Occipital lobe (tissue), 2 donors: ENCODE data around the gene BDNF. TPM values are rescaled to one million over a fixed set of nuclear protein-coding genes. Genes with fewer than 3 reads are reported as not detected.

Source experiments
- DNase-seq: peaks from one replicate; lab custom pipeline; 2025; lab: John Stamatoyannopoulos, UW
- total RNA-seq: library from RNA; depleted of rRNA; stranded (reverse); fragments of >200 nt; gene quantifications from one replicate; pipeline ENCODE4 v1.2.3, GENCODE V29; 2014

The BDNF gene
- total RNA-seq, 1 donor from 2014 or later: 0.78 TPM

GRCh38 chr11:27626938-27627586 is 73.2 kb downstream of the BDNF start:
- no peak for DNase-seq

DNA sequence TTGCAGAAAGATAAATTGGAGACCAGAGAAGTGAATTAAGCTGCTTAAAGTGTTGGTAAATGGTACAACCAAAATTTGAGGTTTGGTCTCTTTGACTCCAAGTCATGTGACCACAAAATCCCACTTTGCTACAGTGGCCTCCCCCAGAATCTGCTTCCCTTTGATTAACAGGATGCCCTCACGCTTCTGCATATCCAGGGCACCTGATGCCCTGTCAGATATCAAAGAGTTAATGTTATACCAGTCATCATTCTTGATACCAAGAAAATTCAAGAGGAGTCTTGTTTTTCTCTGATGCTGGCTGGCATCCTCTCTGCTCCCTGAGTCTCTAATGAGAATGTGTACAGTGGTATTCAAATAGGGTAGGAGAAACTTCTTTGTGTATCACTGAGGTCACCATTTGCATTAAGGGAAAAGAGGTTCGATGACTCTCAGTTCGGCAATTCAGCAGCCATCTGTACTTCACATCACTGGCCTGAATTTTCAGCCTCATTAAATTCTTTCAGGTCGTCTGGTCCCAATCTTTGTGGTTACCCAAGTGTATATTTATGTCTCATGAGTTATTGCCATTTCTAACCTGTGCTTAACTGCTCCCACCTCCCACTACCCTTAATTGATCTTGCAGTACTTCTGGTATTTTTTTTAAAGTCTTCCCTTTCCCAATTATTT is 73.9 kb downstream of the BDNF start:
- no peak for DNase-seq

GRCh38 chr11:27625347-27625912 is 74.8 kb downstream of the BDNF start:
- no peak for DNase-seq

DNA sequence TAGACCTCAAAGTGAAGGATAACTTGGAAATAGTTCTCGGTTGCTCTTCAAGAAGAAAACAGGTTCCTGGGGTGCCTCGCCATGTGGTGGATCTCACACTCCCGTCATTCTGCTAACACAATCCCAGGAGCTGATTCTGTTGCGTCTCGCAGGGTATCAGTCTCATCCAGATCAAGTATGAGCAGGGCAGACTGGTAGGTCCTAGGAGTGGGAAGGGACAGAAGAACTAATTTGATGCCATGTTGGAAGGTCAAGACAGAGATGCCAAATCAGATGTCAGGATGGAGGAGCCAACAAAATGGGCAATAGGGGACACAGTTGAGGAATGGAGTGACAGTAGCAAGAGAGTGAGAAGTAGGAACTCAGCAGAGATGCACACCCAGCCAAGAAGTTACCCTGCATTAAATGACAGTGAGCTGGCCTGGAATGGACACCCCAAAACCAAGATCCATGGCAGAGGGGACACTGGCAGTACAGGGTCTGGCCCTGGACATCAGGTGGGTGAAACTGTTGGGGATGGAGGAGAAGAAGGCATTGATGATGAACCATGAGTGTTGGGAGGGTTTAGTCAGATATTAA is 76.2 kb downstream of the BDNF start:
- no peak for DNase-seq

DNA sequence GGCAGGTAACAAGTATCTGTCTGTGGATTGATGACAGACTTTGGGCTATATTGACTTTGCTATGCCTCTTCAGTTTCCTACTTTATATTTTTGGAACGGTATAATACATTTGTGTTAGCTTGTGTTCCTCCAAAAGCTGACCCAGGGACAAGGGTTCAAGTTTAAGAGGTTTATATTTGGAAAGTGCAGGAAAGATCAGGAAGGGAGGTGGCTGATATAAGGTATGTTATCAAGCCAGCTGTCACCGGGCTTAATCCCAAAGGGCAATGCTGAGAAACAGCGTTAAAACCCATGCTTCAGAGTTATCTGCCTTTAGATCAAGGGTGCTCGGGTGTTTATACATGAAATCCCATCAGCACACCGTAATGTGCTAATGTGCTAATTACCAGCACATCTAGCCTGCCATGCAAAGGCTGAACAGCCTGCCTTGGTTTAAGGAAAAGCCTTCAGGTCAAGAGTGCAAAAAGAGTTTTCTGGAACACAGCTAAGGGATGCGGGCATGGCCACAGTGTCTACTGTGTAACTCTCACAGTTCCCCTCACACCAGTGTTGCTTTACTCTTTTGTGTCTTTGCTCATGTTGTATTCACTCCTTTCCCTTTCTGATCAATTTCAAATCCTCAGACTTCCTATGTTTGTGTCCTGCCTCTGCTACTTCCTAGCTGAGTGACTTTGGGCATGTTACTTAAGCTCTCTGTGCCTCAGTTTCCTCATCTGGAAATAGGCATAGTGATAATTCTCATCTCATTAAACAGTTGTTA is 77.5 kb downstream of the BDNF start:
- DNase-seq: no peak

GRCh38 chr11:27621405-27622161 is 78.7 kb downstream of the BDNF start:
- no peak for DNase-seq

DNA sequence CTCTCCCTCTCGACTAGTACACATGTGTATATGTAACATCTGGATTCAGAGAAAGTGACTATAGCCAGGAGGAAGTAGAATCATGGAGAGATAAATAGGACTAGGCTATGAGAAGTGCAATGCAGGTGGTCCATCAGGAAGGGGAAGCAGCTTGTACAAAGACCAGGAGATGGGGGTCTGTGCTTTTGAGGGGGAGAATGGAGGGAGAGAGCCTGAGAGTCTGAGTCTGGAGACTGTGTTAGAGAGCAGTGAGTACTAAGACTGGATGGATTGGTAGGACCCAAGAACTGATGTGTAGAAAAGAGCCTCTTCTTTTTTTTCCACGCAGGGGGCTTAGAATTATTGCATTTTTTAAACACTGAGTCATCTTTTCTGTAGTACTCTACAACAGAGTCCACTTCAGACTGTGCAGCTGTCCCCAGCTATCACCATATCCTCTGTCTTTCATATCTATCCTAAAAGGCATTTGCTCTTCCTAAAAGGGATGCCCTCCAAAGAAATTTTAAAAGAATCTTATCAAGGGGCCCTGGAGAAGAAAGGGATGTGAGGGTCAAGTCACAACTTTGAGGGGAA is 80.4 kb downstream of the BDNF start:
- no peak for DNase-seq

GRCh38 chr11:27619039-27619574 is 81.1 kb downstream of the BDNF start:
- DNase-seq: no peak

GRCh38 chr11:27618281-27618915 is 81.9 kb downstream of the BDNF start:
- DNase-seq: no peak

DNA sequence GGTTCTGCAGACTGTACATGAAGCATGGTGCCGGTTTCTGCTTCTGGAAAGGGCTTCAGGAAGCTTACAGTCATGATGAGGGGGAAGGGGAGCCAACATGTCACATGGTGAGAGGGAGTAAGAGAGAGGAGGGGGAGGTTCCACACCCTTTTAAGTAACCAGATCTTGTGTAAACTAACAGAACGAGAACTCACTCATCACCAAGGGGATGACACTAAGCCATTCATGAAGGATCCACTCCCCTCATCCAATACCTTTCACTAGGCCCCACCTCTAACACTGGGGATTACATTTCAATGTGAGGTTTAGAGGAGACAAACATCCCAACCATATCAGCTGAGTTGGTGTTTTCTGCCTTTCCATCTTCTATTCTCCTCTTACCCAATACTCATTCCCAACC is 83.5 kb downstream of the BDNF start:
- no peak for DNase-seq

DNA sequence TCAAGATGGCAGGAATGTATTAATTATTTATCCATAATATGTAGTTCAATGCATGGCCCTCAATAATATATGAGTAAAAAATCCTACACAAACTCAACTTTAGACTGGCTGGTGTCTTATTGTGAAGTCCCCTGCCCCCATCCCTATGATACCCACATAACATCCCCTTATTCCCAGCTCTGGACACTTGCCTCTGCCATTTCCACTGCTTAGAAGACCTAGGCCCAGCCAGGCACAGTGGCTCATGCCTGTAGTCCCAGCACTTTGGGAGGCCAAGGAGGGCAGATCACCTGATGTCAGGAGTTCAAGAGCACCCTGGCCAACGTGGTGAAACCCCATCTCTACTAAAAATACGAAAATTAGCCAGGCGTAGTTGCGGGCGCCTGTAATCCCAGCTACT is 84.4 kb downstream of the BDNF start:
- DNase-seq: no peak

DNA sequence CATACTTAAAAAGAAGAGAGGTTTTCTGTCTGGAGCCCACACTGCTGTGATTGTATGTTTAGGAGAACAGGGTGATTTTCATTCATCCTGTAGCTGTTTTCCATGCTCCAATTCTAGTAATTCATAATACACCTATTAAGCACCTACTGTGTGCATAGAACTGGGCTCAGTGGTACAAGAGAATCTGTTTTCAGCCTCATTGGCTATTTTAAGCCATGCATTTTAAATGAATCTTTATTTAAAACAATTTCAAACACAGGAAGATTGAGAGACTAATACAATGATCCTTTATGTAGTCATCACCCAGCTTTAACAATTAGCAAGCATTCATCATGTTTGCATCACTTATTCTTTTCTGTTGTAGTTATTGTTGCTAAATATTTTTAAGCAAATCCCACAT is 86.2 kb downstream of the BDNF start:
- no peak for DNase-seq

- no peak for DNase-seq
Observed at GRCh38 chr11:27612932-27613880, 87.0 kb downstream of the BDNF start.

- DNase-seq: no peak
Observed at GRCh38 chr11:27611947-27612455, 88.3 kb downstream of the BDNF start.

GRCh38 chr11:27611390-27611789 is 88.9 kb downstream of the BDNF start:
- DNase-seq: no peak

GRCh38 chr11:27610946-27611345 is 89.3 kb downstream of the BDNF start:
- no peak for DNase-seq

GRCh38 chr11:27610280-27610679 is 90.0 kb downstream of the BDNF start:
- DNase-seq: no peak

- no peak for DNase-seq
Observed at GRCh38 chr11:27608951-27609350, 91.3 kb downstream of the BDNF start.

GRCh38 chr11:27605422-27605821 is 94.8 kb downstream of the BDNF start:
- DNase-seq: no peak
